NCI-H748 (cell line): ENCODE results near the gene TFAP2B.

Experiments used
- DNase-seq: peaks from one replicate; lab custom pipeline; 2025; ENCODE audit not compliant: unreplicated experiment; lab: John Stamatoyannopoulos, UW

The TFAP2B gene

GRCh38 chr6:50846144-50846851 is 27.6 kb downstream of the TFAP2B start:
- no peak for DNase-seq

GRCh38 chr6:50846852-50847155 is 28.1 kb downstream of the TFAP2B start:
- DNase-seq: no peak

- no peak for DNase-seq
These were observed 29.4 kb downstream of the TFAP2B start for GRCh38 chr6:50847890-50848594.

- no peak for DNase-seq
These were observed 30.5 kb downstream of the TFAP2B start for GRCh38 chr6:50848989-50849795.

- peak; percentile 72 for DNase-seq
These were observed 31.1 kb downstream of the TFAP2B start for GRCh38 chr6:50849796-50850180.

- DNase-seq: peak; percentile 91
These were observed 31.8 kb downstream of the TFAP2B start for GRCh38 chr6:50850223-50851048.

GRCh38 chr6:50851049-50851845 is 32.6 kb downstream of the TFAP2B start:
- peak; percentile 39 for DNase-seq

- DNase-seq: no peak
These were observed 35.3 kb downstream of the TFAP2B start for GRCh38 chr6:50853939-50854338.

- DNase-seq: no peak
These were observed 43.0 kb downstream of the TFAP2B start for GRCh38 chr6:50861692-50862091.

GRCh38 chr6:50862176-50862575 is 43.5 kb downstream of the TFAP2B start:
- no peak for DNase-seq

GRCh38 chr6:50864601-50865000 is 45.9 kb downstream of the TFAP2B start:
- DNase-seq: no peak

- DNase-seq: no peak
These were observed 49.8 kb downstream of the TFAP2B start for GRCh38 chr6:50868466-50868865.

GRCh38 chr6:50873167-50873566 is 54.5 kb downstream of the TFAP2B start:
- DNase-seq: no peak

- no peak for DNase-seq
These were observed 65.7 kb downstream of the TFAP2B start for GRCh38 chr6:50884364-50884763.

GRCh38 chr6:50887112-50887511 is 68.4 kb downstream of the TFAP2B start:
- no peak for DNase-seq

GRCh38 chr6:50889497-50889896 is 70.8 kb downstream of the TFAP2B start:
- DNase-seq: no peak

- DNase-seq: no peak
These were observed 71.3 kb downstream of the TFAP2B start for GRCh38 chr6:50889935-50890334.

- no peak for DNase-seq
These were observed 71.9 kb downstream of the TFAP2B start for GRCh38 chr6:50890579-50890978.

GRCh38 chr6:50891290-50891689 is 72.6 kb downstream of the TFAP2B start:
- DNase-seq: peak; percentile 19
